ENCODE measurements around the gene NAA50. TPM values are rescaled to one million over a fixed set of nuclear protein-coding genes. Genes with fewer than 3 reads are reported as not detected.

NAA50 gene
- polyA plus RNA-seq, 3 donors from 2014 or later: 58.0 to 80.1 (median 65.2) TPM

DNA sequence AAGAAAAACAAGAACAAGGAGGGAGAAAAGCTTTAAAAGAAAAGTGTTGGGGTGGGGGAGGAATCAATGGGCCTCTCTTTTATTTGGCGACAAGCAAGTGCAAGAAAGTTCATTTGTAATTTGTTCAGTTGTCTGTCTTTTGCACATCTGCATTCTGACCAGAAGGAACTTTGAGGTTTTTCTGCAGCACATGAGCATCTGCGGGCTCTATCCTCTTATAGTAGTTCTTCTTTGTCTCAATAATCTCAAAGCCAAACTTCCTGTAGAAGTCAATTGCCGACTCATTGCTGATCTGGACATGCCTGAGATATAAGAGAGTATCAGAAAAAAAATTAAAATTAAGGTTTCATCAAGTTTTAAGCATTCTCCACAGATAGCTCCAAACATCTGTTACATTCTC, 24.4 kb downstream of the NAA50 start:
- peaks cover 7 to 15% (median 8%) of the 10 kb centered on the region in 3 donors for H3K36me3 Mint-ChIP-seq
- H3K27me3 Mint-ChIP-seq (ENCODE audit: low read depth in 3 of 3): no peaks in the 10 kb centered on the region
- no peak for DNase-seq
- H3K9me3 Mint-ChIP-seq: no peaks in the 10 kb centered on the region
- H3K27ac Mint-ChIP-seq: peak overlapping the region; percentile 12 to 73 (median 53)
- no peak overlapping the region for H3K4me3 Mint-ChIP-seq
- H3K4me1 Mint-ChIP-seq: peaks cover 24 to 51% of the 10 kb centered on the region in 2 donors

DNA sequence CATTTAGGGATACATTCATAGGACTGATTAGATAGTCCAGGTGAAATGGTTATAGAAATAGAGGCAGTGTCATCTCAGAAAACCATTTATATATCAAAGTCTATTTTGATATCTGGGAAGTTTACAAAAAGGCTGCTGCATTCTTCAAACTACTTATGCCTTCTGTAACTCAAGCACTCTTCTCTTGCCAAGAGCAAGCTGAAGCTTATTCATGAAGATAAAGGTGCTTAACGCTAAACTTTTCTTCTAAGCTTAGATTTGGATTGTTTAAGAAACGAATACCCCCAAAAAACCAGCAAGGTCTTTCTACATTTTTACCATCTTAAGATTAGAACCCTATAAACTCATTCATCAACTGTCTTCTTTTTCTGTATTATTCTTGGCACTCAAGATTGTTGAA, 26.3 kb downstream of the NAA50 start:
- no peak for DNase-seq
- Mint-ChIP-seq H3K27me3 (ENCODE audit: low read depth in 3 of 3) (no peaks in the 10 kb centered on the region), H3K4me3 (no peak overlapping the region), H3K4me1 (peaks cover 23 to 40% of the 10 kb centered on the region in 2 donors), H3K36me3 (peaks cover 7 to 15% (median 8%) of the 10 kb centered on the region in 3 donors), H3K9me3 (no peaks in the 10 kb centered on the region), H3K27ac (no peak overlapping the region)

DNA sequence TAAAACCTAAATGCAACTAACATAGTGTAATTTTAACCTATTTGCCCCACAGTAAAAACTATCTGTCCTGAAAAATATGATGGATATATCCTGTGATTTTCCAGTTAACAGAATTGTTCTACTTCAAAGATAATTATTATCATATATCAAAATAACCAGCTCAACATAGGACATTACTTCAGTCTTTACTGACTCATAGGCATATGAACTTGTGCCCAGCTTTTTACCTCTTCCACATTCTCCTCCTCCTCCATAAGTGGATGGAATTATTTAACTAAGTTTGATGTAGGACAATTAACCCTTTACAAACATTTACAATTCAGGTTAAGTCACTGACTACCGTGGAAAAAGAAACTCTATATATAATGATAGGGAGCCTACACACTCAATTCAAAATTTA, 26.8 kb downstream of the NAA50 start:
- Mint-ChIP-seq H3K27me3 (ENCODE audit: low read depth in 3 of 3) (no peaks in the 10 kb centered on the region), H3K36me3 (peaks cover 7 to 15% (median 8%) of the 10 kb centered on the region in 3 donors), H3K27ac (no peak overlapping the region), H3K9me3 (no peaks in the 10 kb centered on the region), H3K4me3 (no peak overlapping the region), H3K4me1 (peaks cover 22 to 35% of the 10 kb centered on the region in 2 donors)
- no peak for DNase-seq

DNA sequence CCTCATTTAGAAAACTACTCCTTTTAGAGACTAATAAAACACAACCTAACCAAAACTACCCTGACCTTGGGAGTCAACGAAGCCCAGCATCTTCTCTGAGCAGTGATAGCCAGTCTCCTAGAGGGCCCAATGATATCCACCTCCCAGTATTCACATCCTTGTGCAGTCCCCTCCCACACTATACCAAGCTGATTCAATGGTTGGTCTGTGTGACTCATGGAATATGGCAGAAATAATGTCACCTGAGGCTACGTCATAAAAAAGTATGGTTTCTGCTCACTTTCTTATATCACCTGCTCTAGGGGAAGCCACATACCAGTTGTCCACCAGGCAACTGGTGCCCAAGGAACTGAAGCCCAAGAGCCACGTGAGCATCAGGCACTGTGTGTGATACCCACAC, 28.2 kb downstream of the NAA50 start:
- Mint-ChIP-seq H3K27ac (peak overlapping the region in 1 of 6 donors; percentile 68), H3K4me1 (peaks cover 10 to 22% of the 10 kb centered on the region in 2 donors), H3K27me3 (ENCODE audit: low read depth in 3 of 3) (no peaks in the 10 kb centered on the region), H3K4me3 (no peak overlapping the region), H3K36me3 (peaks cover 7 to 15% (median 8%) of the 10 kb centered on the region in 3 donors), H3K9me3 (no peaks in the 10 kb centered on the region)
- no peak for DNase-seq

DNA sequence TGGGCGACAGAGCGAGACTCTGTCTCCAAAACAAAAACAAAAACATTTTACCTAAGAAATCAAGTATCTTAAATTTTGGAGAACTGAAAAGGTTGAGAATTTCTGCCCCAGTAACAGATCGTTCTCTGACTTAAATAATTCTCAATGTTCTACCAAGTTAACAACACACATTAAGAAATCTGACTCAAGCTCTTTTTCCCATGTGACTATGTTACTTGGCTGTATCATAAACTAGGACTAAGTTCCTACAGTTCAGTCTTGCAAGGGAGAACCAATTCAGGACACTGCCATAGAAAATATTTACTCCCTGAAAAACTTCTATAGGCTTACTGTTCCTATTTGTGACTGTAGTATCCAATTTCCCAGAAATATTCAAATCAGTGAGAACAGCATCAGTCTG, 28.7 kb downstream of the NAA50 start:
- peaks cover 10 to 16% of the 10 kb centered on the region in 2 donors for H3K4me1 Mint-ChIP-seq
- H3K27me3 Mint-ChIP-seq (ENCODE audit: low read depth in 3 of 3): peaks cover 0 to 1% (median 0%) of the 10 kb centered on the region in 3 donors
- H3K36me3 Mint-ChIP-seq: peaks cover 7 to 15% (median 8%) of the 10 kb centered on the region in 3 donors
- DNase-seq: no peak
- H3K27ac Mint-ChIP-seq: peak overlapping the region in 1 of 6 donors; percentile 40
- H3K4me3 Mint-ChIP-seq: no peak overlapping the region
- no peaks in the 10 kb centered on the region for H3K9me3 Mint-ChIP-seq

DNA sequence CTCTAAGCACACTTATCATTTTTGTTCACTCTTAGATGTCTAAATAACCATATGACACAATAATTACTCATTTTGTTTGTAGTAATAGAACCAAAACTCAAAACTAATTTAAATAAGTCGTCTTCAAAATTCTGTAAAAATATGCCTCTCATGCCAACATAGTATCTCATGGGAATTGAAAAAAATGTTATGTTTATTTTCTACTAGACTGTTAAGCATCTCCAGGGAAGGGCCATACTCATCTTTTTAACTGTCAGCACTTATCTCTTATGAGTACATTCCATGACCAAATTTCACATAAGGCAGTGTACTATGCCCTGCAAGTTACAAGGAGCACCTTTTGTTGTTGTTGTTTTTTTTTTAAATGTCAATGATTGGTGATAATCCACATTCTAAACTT, 31.3 kb downstream of the NAA50 start:
- DNase-seq: no peak
- Mint-ChIP-seq H3K27me3 (ENCODE audit: low read depth in 3 of 3) (peaks cover 0 to 6% (median 2%) of the 10 kb centered on the region in 3 donors), H3K27ac (peak overlapping the region in 2 of 6 donors; percentile 46 to 51), H3K36me3 (peaks cover 0 to 4% (median 4%) of the 10 kb centered on the region in 3 donors), H3K9me3 (no peaks in the 10 kb centered on the region), H3K4me1 (no peaks in the 10 kb centered on the region), H3K4me3 (no peak overlapping the region)

DNA sequence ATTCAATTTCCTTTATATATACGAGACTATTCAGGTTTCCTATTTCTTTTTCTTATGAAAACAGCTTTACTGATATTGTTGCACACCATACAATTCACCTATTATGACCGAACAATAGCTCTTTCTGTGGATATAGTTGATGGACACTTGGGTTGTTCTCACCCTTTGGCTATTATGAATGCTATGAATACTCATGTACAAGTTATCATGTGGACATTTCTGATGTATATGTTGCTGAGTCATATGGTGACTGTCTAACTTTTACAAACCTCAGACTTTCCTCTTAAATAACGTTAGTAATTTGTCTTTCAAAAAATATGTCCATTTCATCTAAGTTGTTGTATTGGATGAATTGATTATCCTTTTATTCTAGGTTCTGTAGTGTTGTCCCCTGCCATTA, 33.9 kb downstream of the NAA50 start:
- H3K9me3 Mint-ChIP-seq: peaks cover 0 to 2% (median 0%) of the 10 kb centered on the region in 6 donors
- DNase-seq: no peak
- no peak overlapping the region for H3K4me3 Mint-ChIP-seq
- no peaks in the 10 kb centered on the region for H3K36me3 Mint-ChIP-seq
- no peak overlapping the region for H3K27ac Mint-ChIP-seq
- no peaks in the 10 kb centered on the region for H3K4me1 Mint-ChIP-seq
- H3K27me3 Mint-ChIP-seq (ENCODE audit: low read depth in 3 of 3): peaks cover 0 to 9% (median 2%) of the 10 kb centered on the region in 3 donors

DNA sequence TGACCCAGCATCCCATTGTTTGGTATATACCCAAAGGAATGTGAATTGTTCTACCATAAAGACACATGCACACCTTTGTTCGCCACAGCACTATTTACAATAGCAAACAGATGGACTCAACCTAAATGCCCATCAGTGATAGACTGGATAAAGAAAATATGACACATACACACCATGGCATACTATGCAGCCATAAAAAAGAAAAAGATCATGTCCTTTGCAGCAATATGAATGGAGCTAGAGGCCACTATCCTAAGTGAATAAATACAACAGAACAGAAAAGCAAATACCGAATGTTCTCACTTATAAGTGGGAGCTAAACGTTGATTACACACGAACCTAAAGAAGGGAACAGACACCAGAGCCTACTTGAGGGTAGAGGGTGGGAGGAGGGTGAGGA, 38.2 kb downstream of the NAA50 start:
- DNase-seq: no peak
- Mint-ChIP-seq H3K4me3 (no peak overlapping the region), H3K9me3 (peaks cover 0 to 4% (median 0%) of the 10 kb centered on the region in 6 donors), H3K36me3 (no peaks in the 10 kb centered on the region), H3K27ac (no peak overlapping the region), H3K27me3 (ENCODE audit: low read depth in 3 of 3) (peaks cover 0 to 18% (median 2%) of the 10 kb centered on the region in 3 donors), H3K4me1 (peaks cover 4 to 14% of the 10 kb centered on the region in 2 donors)

DNA sequence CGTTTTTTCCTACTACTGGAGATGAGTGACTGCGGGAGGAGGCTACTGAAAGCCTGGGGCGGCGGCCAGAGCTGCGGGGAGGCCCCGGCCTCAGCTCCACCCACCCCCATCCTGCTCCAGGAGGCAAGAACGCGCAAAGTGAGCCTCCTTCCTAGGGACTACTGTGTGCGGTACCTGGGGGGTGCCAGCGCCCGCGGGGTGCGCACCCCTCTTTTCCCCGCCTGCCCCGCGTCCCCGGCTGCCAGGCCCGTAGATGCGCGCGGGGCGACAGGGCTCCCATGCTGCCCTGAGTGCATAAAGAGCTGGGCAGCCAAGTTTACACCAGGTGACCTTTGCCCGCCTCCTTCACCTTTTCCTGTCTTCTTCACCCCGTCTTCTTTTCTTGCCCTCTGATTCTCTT, 47.1 kb downstream of the NAA50 start:
- H3K4me1 Mint-ChIP-seq: peaks cover 20% of the 10 kb centered on the region in 2 donors

DNA sequence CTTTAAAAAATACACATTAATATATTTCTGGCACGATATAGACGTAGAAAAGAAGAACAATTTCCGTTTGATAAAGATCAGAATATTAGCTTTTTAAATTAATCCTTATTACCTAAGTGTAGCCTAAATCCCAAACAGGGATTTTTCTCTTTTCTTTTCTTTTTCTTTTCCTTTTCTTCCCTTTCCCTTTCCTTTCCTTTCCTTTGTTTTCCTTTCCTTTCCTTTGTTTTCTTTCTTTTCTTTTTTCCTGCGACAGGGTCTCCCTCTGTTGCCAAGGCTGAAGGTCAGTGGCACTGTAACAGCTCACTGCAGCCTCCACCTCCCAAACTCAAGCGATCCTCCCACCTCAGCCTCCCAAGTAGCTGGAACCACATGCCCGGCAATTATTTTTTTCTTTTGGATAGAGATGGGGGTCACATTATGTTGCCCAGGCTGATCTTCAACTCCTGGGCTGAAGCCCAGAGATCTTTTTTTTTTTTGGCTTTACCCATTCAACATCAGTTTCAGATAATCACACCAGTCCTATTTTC, 47.8 kb downstream of the NAA50 start:
- no peaks in the 10 kb centered on the region for H3K9me3 Mint-ChIP-seq
- peaks cover 0 to 6% (median 4%) of the 10 kb centered on the region in 3 donors for H3K27me3 Mint-ChIP-seq (ENCODE audit: low read depth in 3 of 3)
- H3K4me3 Mint-ChIP-seq: no peak overlapping the region
- peak overlapping the region in 2 of 6 donors; percentile 5 to 51 for H3K27ac Mint-ChIP-seq
- H3K36me3 Mint-ChIP-seq: peaks cover 0 to 2% (median 0%) of the 10 kb centered on the region in 3 donors
- H3K4me1 Mint-ChIP-seq: peaks cover 25% of the 10 kb centered on the region in 2 donors
- DNase-seq: no peak

More for the DNA sequence above, 47.1 kb downstream of the NAA50 start:
- H3K4me3 Mint-ChIP-seq: peak overlapping the region; percentile 47 to 81 (median 72)
- peaks cover 0 to 2% (median 0%) of the 10 kb centered on the region in 3 donors for H3K36me3 Mint-ChIP-seq
- no peak for DNase-seq
- no peaks in the 10 kb centered on the region for H3K9me3 Mint-ChIP-seq
- peak overlapping the region in 3 of 6 donors; percentile 51 to 85 (median 77) for H3K27ac Mint-ChIP-seq
- peaks cover 0 to 6% (median 4%) of the 10 kb centered on the region in 3 donors for H3K27me3 Mint-ChIP-seq (ENCODE audit: low read depth in 3 of 3)

DNA sequence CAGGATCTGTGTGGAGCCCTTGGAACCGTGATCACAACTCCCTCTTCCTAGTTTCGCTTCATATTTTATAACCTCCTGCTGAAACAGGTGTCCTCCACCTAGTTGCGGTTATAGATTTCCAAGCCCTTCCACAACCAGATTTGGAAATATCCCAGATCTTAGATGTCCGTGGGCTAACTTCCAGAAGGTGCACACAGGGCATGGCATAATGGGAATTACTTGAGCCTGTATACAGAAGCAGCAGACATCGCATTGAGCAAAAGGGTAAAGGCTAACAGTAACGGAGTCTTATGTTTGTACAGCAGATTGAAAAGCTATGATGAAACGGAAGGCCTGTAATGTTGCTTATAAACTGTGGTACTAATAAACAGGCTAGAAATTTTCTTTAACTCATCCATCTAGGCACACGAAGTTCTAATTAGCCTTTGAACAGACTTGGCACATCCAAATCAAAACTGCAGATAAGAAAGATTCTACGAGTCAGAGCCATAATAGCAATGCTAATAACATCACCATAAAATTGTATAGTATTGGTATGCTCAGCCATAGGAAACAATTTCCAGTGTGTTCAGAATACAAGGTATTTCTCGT, 48.5 kb downstream of the NAA50 start:
- DNase-seq: no peak
- H3K27ac Mint-ChIP-seq: no peak overlapping the region
- H3K9me3 Mint-ChIP-seq: no peaks in the 10 kb centered on the region
- H3K4me1 Mint-ChIP-seq: peaks cover 28 to 32% of the 10 kb centered on the region in 2 donors
- H3K27me3 Mint-ChIP-seq (ENCODE audit: low read depth in 3 of 3): peaks cover 0 to 6% (median 4%) of the 10 kb centered on the region in 3 donors
- H3K36me3 Mint-ChIP-seq: peaks cover 0 to 2% (median 0%) of the 10 kb centered on the region in 3 donors
- H3K4me3 Mint-ChIP-seq: no peak overlapping the region

DNA sequence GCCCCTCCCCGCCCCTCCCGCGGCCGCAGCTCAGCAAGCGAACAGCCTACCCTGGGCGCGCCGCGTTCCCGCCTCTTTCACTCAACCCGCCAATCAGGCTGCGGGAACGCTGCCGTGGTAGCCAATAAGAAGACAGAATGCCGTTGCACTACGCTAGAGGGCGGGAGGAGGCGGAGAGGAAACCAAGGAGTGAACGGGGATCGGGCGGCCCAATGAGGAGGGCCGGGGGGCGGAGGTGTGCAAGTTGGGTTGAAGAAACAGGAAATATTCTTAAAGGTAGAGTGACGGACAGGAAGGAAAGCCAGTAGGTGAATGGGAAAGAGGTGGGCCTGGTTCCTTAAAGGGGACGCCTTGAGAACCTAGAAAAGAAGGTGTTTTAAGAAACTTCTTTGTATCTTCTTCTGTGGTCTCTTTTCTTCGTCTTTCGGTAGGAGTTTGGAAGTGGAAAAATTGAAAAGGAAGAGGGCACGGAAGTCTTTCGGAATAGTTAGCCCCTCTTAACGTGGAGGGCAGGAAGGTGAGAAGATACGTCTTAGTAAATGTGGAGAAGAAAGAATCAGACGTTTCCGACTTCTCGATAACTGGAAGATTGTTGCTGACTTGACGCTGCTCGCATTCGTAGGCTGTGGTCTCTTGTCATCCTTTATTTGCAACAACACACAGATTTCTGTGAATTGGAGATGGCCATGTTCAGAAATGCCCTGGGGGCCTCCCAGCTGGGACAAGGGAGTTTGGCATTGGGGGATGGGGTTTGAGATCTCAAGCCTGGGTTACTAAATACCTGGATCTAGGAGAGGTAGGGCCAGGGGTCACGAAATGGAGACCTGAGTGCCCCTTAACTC, 49.2 kb downstream of the NAA50 start:
- no peak overlapping the region for H3K27ac Mint-ChIP-seq
- DNase-seq: peak; percentile 99 to 100 (median 100)
- no peaks in the 10 kb centered on the region for H3K9me3 Mint-ChIP-seq
- H3K27me3 Mint-ChIP-seq (ENCODE audit: low read depth in 3 of 3): peaks cover 0 to 4% (median 4%) of the 10 kb centered on the region in 3 donors
- peaks cover 0 to 2% (median 0%) of the 10 kb centered on the region in 3 donors for H3K36me3 Mint-ChIP-seq
- no peak overlapping the region for H3K4me3 Mint-ChIP-seq
- peaks cover 28 to 33% of the 10 kb centered on the region in 2 donors for H3K4me1 Mint-ChIP-seq

DNA sequence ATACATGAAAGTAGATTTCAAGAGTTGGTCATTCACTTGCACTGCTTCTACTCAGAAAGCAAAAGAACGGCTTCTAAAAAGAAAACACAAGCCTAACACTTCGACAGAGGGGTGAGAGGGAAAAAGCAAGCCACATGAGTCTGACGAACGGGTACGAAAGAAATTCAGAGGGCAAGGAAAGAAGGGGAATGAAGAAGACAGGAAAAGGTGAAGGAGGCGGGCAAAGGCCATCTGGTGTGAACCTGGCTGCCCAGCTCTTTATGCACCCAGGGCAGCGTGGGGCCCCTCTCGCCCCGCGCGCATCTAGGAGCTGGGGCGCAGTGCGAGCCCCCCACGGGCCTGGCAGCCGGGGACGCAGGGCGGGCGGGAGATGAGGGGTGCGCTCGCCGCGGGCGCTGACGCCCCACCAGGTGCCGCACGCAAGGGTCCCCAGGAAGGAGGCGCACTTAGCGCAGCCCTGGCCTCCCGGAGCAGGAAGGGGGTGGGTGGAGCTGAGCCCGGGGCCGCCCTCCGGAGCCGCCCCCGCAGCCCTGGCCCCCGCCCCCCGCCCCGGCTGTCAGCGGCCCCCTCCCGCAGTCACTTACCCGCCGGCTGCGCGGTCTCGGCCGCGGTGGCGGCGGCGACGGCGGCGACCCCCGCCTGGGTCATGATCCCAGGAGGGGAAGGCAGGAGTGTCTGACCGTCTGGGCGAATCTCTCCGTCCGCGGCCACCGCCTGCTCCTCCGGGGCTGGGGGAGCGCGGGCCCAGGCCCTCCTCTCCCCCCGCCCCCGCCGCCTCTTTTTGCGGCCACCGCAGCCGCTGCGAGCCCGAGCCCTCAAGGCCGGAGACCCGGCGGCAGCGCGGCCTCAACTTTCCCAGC, 50.0 kb downstream of the NAA50 start, which contains the start of gene USF3:
TSS of gene USF3 (minus strand) at position 857 of the 860 bp plus-strand sequence. CDS start 21,764 bp downstream, outside the sequence.
- H3K4me3 Mint-ChIP-seq: peak within 1 kb of the TSS; percentile 97 to 100 (median 100)
- peaks cover 28 to 33% of the 10 kb centered on the region in 2 donors for H3K4me1 Mint-ChIP-seq
- H3K9me3 Mint-ChIP-seq: no peaks in the 10 kb centered on the region
- peak within 1 kb of the TSS; percentile 95 to 100 (median 100) for H3K27ac Mint-ChIP-seq
- H3K27me3 Mint-ChIP-seq (ENCODE audit: low read depth in 3 of 3): peaks cover 0 to 4% (median 4%) of the 10 kb centered on the region in 3 donors
- peak; percentile 82 to 86 (median 85) for DNase-seq
- peaks cover 0 to 2% (median 0%) of the 10 kb centered on the region in 3 donors for H3K36me3 Mint-ChIP-seq
